ENCODE data around the gene CST4.
"Not testable (repeated sequence)": the region's sequence is repeated elsewhere in the genome, so short reads cannot be mapped to it uniquely, and the experiment has no call there.

The CST4 gene

GRCh38 chr20:23659989-23660837 lies 28.6 kb downstream of the CST4 start:
- no peak for DNase-seq

GRCh38 chr20:23659610-23659988 lies 29.2 kb downstream of the CST4 start:
- DNase-seq: not testable (repeated sequence)

GRCh38 chr20:23658989-23659609 lies 29.7 kb downstream of the CST4 start:
- no peak for DNase-seq

GRCh38 chr20:23658336-23658735 lies 30.5 kb downstream of the CST4 start:
- no peak for DNase-seq

- DNase-seq: no peak
Measured at GRCh38 chr20:23657202-23657601, 31.6 kb downstream of the CST4 start.

GRCh38 chr20:23656372-23656771 lies 32.5 kb downstream of the CST4 start:
- no peak for DNase-seq

- peak in 1 of 2 donors; percentile 11 for DNase-seq
Measured at GRCh38 chr20:23655491-23656211, 33.2 kb downstream of the CST4 start.

- DNase-seq: no peak
Measured at GRCh38 chr20:23654717-23655116, 34.1 kb downstream of the CST4 start.

GRCh38 chr20:23654000-23654399 lies 34.8 kb downstream of the CST4 start:
- peak in 1 of 2 donors; percentile 9 for DNase-seq

GRCh38 chr20:23653400-23653938 lies 35.4 kb downstream of the CST4 start:
- peak in 1 of 2 donors; percentile 3 for DNase-seq

- DNase-seq: peak in 1 of 2 donors; percentile 4
Measured at GRCh38 chr20:23652926-23653325, 35.9 kb downstream of the CST4 start.

- no peak for DNase-seq
Measured at GRCh38 chr20:23652371-23652770, 36.5 kb downstream of the CST4 start.

GRCh38 chr20:23651117-23651516 lies 37.7 kb downstream of the CST4 start:
- no peak for DNase-seq

- no peak for DNase-seq
Measured at GRCh38 chr20:23649830-23650417, 38.9 kb downstream of the CST4 start.

- no peak for DNase-seq
Measured at GRCh38 chr20:23649242-23649641, 39.6 kb downstream of the CST4 start.

- DNase-seq: no peak
Measured at GRCh38 chr20:23647346-23647745, 41.5 kb downstream of the CST4 start.

- no peak for DNase-seq
Measured at GRCh38 chr20:23646106-23646873, 42.5 kb downstream of the CST4 start.

- no peak for DNase-seq
Measured at GRCh38 chr20:23645575-23645974, 43.3 kb downstream of the CST4 start.

GRCh38 chr20:23644164-23644563 lies 44.7 kb downstream of the CST4 start:
- no peak for DNase-seq

GRCh38 chr20:23643659-23644058 lies 45.2 kb downstream of the CST4 start:
- DNase-seq: no peak

- DNase-seq: no peak
Measured at GRCh38 chr20:23641936-23642751, 46.7 kb downstream of the CST4 start.

Data from stimulated activated CD4-positive, alpha-beta T cell treated with anti-CD3 and anti-CD28 coated beads, Interleukin-2, amount 100 ng/mL, for 24 hours (primary cell).